Measurements from ENCODE around the gene FGF1.

Gene FGF1

GRCh38 chr5:142698447-142699183 is 12.7 kb upstream of the FGF1 start:
- no peak for DNase-seq (ENCODE audit: extremely low spot score)
- ChIA-PET CTCF (interaction anchor here (0.6 to 7.1 kb wide), 16 partner anchors 14 to 686 kb away, joined by 3 to 57 read pairs (median 4); partner anchors contain the start of gene GNPDA1), POLR2A (interaction anchor here (0.6 kb wide), 1 partner anchor 808 kb away, joined by 3 read pairs; no protein-coding TSS in a partner anchor)
- TF ChIP-seq PKNOX1 (IDR thresholded peaks at IDR 0.05) (no peak), L3MBTL2 (conservative IDR thresholded peaks at IDR 0.05) (no peak), SP1 (IDR thresholded peaks at IDR 0.05) (no peak)

- POLR2A ChIA-PET: no interaction called here
- TF ChIP-seq PKNOX1 (IDR thresholded peaks at IDR 0.05) (no peak), LEF1 (IDR thresholded peaks at IDR 0.05; ENCODE audit: borderline replicate concordance) (no peak)
- CTCF ChIA-PET: interaction anchor here (0.8 to 7.1 kb wide), 9 partner anchors 13 to 146 kb away, joined by 3 to 57 read pairs (median 5); no protein-coding TSS in a partner anchor
- no peak for DNase-seq (ENCODE audit: extremely low spot score)
Measured at GRCh38 chr5:142697356-142698255, 11.7 kb upstream of the FGF1 start.

- POLR2A ChIA-PET: no interaction called here
- TF ChIP-seq NFRKB (IDR thresholded peaks at IDR 0.05): no peak
- no peak for TF ChIP-seq HDGF (IDR thresholded peaks at IDR 0.05; ENCODE audit: borderline replicate concordance)
- no peak for TF ChIP-seq FOXM1 (IDR thresholded peaks at IDR 0.05; ENCODE audit: borderline replicate concordance)
- no peak for TF ChIP-seq ARNT (IDR thresholded peaks at IDR 0.05)
- no peak for TF ChIP-seq BHLHE40 (IDR thresholded peaks at IDR 0.05; ENCODE audit: borderline replicate concordance)
- no peak for TF ChIP-seq L3MBTL2 (conservative IDR thresholded peaks at IDR 0.05)
- no peak for TF ChIP-seq ZNF384 (IDR thresholded peaks at IDR 0.05)
- TF ChIP-seq TARDBP (IDR thresholded peaks at IDR 0.05): no peak
- no peak for TF ChIP-seq FOXK2 (IDR thresholded peaks at IDR 0.05)
- no peak for TF ChIP-seq SUZ12 (IDR thresholded peaks at IDR 0.05)
- TF ChIP-seq CTBP1 (IDR thresholded peaks at IDR 0.05; ENCODE audit: borderline replicate concordance): no peak
- no peak for TF ChIP-seq FOXA1 (IDR thresholded peaks at IDR 0.05)
- no peak for TF ChIP-seq ELF4 (IDR thresholded peaks at IDR 0.05)
- no peak for TF ChIP-seq LEF1 (IDR thresholded peaks at IDR 0.05; ENCODE audit: borderline replicate concordance)
- no peak for TF ChIP-seq PKNOX1 (IDR thresholded peaks at IDR 0.05)
- CTCF ChIA-PET: interaction anchor here (1.1 kb wide), 1 partner anchor 192 kb away, joined by 3 read pairs; no protein-coding TSS in a partner anchor
- DNase-seq (ENCODE audit: extremely low spot score): no peak
Measured at GRCh38 chr5:142696379-142696778, 10.5 kb upstream of the FGF1 start.

- ChIA-PET CTCF (interaction anchor here (0.5 to 2.1 kb wide), 3 partner anchors 19 to 145 kb away, joined by 3 to 9 read pairs (median 3); no protein-coding TSS in a partner anchor), POLR2A (no interaction called here)
- DNase-seq (ENCODE audit: extremely low spot score): no peak
- TF ChIP-seq SP1 (IDR thresholded peaks at IDR 0.05) (no peak), ZNF384 (IDR thresholded peaks at IDR 0.05) (no peak), CTBP1 (IDR thresholded peaks at IDR 0.05; ENCODE audit: borderline replicate concordance) (no peak), LEF1 (IDR thresholded peaks at IDR 0.05; ENCODE audit: borderline replicate concordance) (no peak), PKNOX1 (IDR thresholded peaks at IDR 0.05) (no peak)
Measured at GRCh38 chr5:142694092-142694856, 8.4 kb upstream of the FGF1 start.

DNA sequence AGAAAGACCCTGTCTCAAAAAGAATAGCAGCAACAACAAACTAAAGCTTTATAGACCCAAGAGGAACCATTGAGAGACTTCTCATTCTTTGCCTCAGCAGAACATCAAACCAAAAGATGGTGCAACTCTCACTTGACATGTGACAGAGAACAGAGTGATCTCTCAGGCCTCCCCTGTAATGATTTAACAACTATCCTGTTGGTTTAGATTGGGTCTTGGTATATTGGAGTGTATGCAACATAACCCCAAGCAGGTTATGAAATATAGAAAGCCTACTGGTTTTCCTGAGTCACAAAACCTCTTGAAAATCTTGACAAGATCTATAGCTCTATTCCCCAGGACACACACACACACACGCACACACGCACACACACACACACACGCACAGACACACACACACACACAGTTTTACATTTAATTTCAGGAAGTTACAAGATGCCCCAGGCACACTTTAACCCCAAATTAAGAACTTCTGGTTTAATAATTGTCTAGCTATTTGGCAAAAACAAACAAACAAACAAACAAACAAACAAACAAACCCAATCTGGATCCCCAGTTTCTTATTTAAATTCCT is 6.5 kb upstream of the FGF1 start:
- ChIA-PET POLR2A (no interaction called here), CTCF (interaction anchor here (0.5 to 2.2 kb wide), 3 partner anchors 21 to 639 kb away, joined by 4 to 8 read pairs (median 4); no protein-coding TSS in a partner anchor)
- TF ChIP-seq ZNF384 (IDR thresholded peaks at IDR 0.05) (no peak), BHLHE40 (IDR thresholded peaks at IDR 0.05; ENCODE audit: borderline replicate concordance) (no peak)
- DNase-seq (ENCODE audit: extremely low spot score): no peak
